GM21528 (cell line): ENCODE results near the gene L3MBTL1.
"Not testable (repeated sequence)": the region's sequence is repeated elsewhere in the genome, so short reads cannot be mapped to it uniquely, and the experiment has no call there.

Source experiments
- ATAC-seq: cut with Tn5 transposase; IDR thresholded peaks from one replicate; pipeline ENCODE4 v1.9.1; 2021; ENCODE audit warnings: mild to moderate bottlenecking, moderate library complexity; ENCODE audit not compliant: unreplicated experiment, low FRiP score

L3MBTL1 gene

GRCh38 chr20:43502021-43502420 lies 5.5 kb upstream of the L3MBTL1 start:
- not testable (repeated sequence) for ATAC-seq

GRCh38 chr20:43506238-43506637 lies 1.3 kb upstream of the L3MBTL1 start:
- ATAC-seq: no peak

- ATAC-seq: no peak
These were observed 609 bp downstream of the L3MBTL1 start for GRCh38 chr20:43508106-43508505.

- no peak for ATAC-seq
These were observed 1.1 kb downstream of the L3MBTL1 start for GRCh38 chr20:43508604-43509040.

GRCh38 chr20:43511879-43512278 lies 4.4 kb downstream of the L3MBTL1 start:
- no peak for ATAC-seq

GRCh38 chr20:43513372-43513930 lies 6.0 kb downstream of the L3MBTL1 start:
- no peak for ATAC-seq

- peak; percentile 83 for ATAC-seq
These were observed 6.6 kb downstream of the L3MBTL1 start for GRCh38 chr20:43513931-43514647.

- peak; percentile 24 for ATAC-seq
These were observed 7.1 kb downstream of the L3MBTL1 start for GRCh38 chr20:43514648-43514999.

- no peak for ATAC-seq
These were observed 8.1 kb downstream of the L3MBTL1 start for GRCh38 chr20:43515628-43516027.

- ATAC-seq: no peak
These were observed 8.8 kb downstream of the L3MBTL1 start for GRCh38 chr20:43516251-43516824.

GRCh38 chr20:43520074-43520630 lies 12.7 kb downstream of the L3MBTL1 start:
- ATAC-seq: no peak

GRCh38 chr20:43525021-43525420 lies 17.5 kb downstream of the L3MBTL1 start:
- ATAC-seq: no peak

GRCh38 chr20:43528258-43528875 lies 20.9 kb downstream of the L3MBTL1 start:
- no peak for ATAC-seq

GRCh38 chr20:43529051-43529450 lies 21.6 kb downstream of the L3MBTL1 start:
- no peak for ATAC-seq

- ATAC-seq: no peak
These were observed 22.1 kb downstream of the L3MBTL1 start for GRCh38 chr20:43529457-43530153.

GRCh38 chr20:43530321-43531090 lies 23.0 kb downstream of the L3MBTL1 start:
- ATAC-seq: no peak

- ATAC-seq: no peak
These were observed 23.6 kb downstream of the L3MBTL1 start for GRCh38 chr20:43531091-43531443.

- ATAC-seq: no peak
These were observed 25.0 kb downstream of the L3MBTL1 start for GRCh38 chr20:43532416-43533055.

- ATAC-seq: no peak
These were observed 25.6 kb downstream of the L3MBTL1 start for GRCh38 chr20:43533060-43533459.

GRCh38 chr20:43534016-43534415 lies 26.5 kb downstream of the L3MBTL1 start:
- ATAC-seq: no peak
